DMS53 (cell line): ENCODE data around the gene RARRES1.
"Not testable (repeated sequence)": the region's sequence is repeated elsewhere in the genome, so short reads cannot be mapped to it uniquely, and the experiment has no call there.

ENCODE experiments used
- DNase-seq: peaks from one replicate; lab custom pipeline; 2025; lab: John Stamatoyannopoulos, UW

RARRES1 gene

GRCh38 chr3:158696618-158697017 lies 35.6 kb downstream of the RARRES1 start:
- DNase-seq, result peak; percentile 21

GRCh38 chr3:158693866-158694456 lies 38.3 kb downstream of the RARRES1 start:
- not testable (repeated sequence) for DNase-seq

- DNase-seq, result no peak
These were observed 47.1 kb downstream of the RARRES1 start for GRCh38 chr3:158685159-158685558.

- no peak for DNase-seq
These were observed 48.9 kb downstream of the RARRES1 start for GRCh38 chr3:158683230-158683962.

GRCh38 chr3:158680861-158681260 lies 51.4 kb downstream of the RARRES1 start:
- DNase-seq, result no peak

- peak; percentile 31 for DNase-seq
These were observed 52.7 kb downstream of the RARRES1 start for GRCh38 chr3:158679547-158680000.

- no peak for DNase-seq
These were observed 53.6 kb downstream of the RARRES1 start for GRCh38 chr3:158678687-158679086.

GRCh38 chr3:158672215-158673176 lies 59.8 kb downstream of the RARRES1 start, which contains the start of gene LXN:
LXN (minus strand) TSS chr3:158672648; CDS start chr3:158672478, 170 bp downstream.
- peak; percentile 20 for DNase-seq

- no peak for DNase-seq
These were observed 60.4 kb downstream of the RARRES1 start for GRCh38 chr3:158671821-158672214.

GRCh38 chr3:158668506-158668905 lies 63.8 kb downstream of the RARRES1 start:
- DNase-seq, result no peak

GRCh38 chr3:158666416-158666815 lies 65.8 kb downstream of the RARRES1 start:
- no peak for DNase-seq

GRCh38 chr3:158663832-158664231 lies 68.4 kb downstream of the RARRES1 start:
- no peak for DNase-seq

GRCh38 chr3:158663246-158663645 lies 69.0 kb downstream of the RARRES1 start:
- no peak for DNase-seq

GRCh38 chr3:158660711-158661110 lies 71.5 kb downstream of the RARRES1 start:
- DNase-seq, result no peak

GRCh38 chr3:158659454-158660237 lies 72.6 kb downstream of the RARRES1 start:
- DNase-seq, result peak; percentile 77

- DNase-seq, result no peak
These were observed 73.4 kb downstream of the RARRES1 start for GRCh38 chr3:158658889-158659288.

- no peak for DNase-seq
These were observed 79.8 kb downstream of the RARRES1 start for GRCh38 chr3:158652463-158652862.

GRCh38 chr3:158651192-158651591 lies 81.1 kb downstream of the RARRES1 start:
- DNase-seq, result no peak

GRCh38 chr3:158649791-158650190 lies 82.5 kb downstream of the RARRES1 start:
- no peak for DNase-seq
